TTC549 (cell line): ENCODE measurements around the gene GSTA4.
"Not testable (repeated sequence)": the region's sequence is repeated elsewhere in the genome, so short reads cannot be mapped to it uniquely, and the experiment has no call there.

ENCODE experiments used
- FAIRE-seq: peaks from 2 replicates; lab custom pipeline; 2012; peaks lifted over from hg19 to GRCh38; lab: Jason Lieb, UNC

The GSTA4 gene

DNA sequence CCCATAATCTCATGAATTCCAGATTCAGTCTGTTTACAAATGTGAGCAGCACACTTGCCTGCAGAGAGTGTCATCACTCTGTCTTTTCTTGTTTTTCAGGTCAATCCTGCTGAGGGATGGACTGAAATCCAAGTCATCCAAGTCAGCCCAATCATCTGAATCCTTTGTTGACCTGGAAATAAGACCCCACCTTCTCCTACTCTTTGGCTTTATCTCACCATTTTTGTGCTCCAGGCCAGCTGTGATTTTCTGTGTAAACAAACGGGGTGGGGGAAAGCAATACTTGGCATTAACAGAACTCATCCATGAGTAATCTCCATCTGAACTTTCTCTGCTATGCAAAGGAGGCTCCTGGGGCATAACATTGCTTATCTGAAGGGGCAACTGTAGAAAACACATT, 16.9 kb upstream of the GSTA4 start:
- no peak for FAIRE-seq

DNA sequence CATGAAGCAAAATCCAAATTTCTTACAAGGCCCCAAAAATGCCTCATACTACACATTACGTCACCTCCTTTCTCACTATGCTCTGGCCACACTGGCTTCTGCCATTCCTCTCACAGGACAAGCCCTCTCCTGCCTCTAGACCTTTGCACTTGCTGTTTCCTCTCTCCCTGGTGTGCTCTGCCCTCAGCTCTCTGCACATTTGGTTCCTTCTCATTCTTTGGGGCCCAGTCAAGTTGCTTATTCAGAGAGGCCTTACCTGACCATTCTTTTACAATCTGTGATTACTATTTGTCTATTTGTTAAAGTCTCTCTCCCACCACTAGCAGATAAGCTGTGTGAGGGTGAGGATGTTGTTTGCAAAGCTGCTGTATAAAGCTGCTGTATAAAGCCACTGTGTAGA, 15.4 kb upstream of the GSTA4 start:
- FAIRE-seq = no peak

DNA sequence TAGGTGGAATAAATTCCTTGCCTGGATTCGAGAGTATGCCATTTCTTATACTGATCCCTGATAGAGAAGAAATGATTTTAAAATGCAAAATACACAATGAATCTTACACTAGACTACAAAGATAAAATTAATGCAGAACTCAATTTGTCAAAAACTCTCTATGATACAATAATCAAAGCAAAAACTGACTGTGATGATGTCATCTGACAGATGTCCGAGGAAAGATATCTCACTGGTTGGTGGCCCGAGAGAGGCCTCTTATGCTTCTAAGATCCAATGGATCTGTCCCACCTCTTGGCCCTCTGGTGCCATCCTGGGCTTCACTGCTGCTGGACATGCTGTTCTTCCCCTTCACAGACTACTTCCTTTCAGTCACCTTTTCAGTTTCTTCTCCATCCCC, 14.4 kb upstream of the GSTA4 start:
- FAIRE-seq = no peak

DNA sequence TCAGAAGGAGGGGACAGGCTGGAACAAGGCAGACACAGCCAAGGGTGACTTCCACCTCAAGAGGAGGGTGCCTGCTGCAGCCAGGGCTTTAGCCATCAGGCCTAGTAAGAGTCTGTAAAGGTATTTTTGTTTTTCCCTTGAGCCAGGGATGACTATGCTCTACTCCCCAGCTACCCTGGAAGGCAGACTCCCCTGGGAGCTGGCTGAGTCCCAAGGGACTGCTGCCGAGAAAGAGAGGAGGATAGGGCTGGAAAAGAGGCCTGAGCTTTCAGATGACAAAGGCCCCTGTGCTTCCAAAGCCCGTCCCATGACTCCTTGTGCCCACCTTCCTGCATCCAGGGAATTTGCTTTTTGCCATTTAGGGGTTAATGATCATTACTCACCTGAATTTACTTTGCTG, 14.0 kb upstream of the GSTA4 start:
- no peak for FAIRE-seq

DNA sequence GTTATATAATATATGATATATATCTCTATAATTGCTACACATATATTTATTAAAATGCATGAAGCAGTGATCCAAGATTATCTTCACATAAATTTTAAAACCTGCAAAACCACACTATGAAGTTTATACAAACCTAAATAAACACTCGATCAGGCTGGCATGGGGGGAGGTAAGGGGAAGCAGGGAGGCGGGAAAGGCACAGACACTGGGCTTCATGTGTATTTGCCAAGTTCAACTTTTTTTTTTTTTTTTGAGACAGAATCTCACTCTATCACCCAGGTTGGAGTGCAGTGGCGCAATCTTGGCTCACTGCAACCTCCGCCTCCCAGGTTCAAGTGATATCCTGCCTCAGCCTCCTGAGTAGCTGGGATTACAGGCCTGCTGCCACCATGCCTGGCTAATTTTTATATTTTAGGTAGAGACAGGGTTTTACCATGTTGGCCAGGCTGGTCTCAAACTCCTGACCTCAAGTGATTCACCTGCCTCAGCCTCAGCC, 13.2 kb upstream of the GSTA4 start:
- FAIRE-seq = not testable (repeated sequence)

DNA sequence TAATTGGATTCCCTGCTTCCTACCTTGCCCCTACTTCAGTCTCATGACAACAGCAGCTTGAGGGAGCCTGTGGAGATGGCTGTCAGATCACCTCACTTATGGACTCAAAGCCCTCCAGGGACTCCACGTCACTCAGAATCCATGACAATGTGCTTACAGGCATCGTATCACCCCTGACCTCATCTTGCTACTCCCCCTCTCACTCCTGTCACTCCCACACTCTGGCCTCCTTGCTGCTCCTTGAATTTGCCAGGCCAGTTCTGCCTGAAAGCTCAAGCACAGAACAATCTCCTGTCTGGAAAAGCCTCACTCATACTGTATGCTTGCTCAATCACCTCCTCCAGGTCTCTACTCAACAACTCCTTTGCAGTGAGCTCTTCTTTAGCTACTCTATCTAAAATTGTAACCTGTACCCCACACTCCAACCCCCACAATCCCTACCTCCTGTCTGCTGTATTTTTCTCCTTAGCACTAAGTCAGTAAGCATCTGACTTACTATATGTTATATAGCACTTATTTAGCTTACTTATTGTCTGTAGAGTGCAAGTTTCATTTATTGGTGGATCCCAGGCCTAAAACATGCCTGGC, 10.7 kb upstream of the GSTA4 start:
- no peak for FAIRE-seq

DNA sequence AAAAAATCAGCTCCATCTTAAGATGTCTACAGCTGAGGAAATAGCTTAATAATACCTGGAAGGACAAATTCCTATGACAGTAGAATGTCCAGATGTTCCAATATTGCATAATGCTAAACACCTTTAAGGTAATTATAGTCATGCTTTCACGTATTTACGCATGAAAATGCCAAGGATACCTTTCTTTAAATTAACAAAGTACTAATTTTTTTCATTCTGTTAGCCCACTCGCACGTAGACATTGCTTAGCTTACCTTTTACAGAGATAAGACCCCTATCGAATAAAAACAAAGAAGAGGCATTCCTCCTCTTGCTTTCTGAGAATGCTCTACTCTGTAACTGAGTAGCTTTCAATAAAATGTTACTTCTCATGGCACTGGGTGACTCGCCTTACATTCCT, 4.4 kb upstream of the GSTA4 start:
- FAIRE-seq = no peak

DNA sequence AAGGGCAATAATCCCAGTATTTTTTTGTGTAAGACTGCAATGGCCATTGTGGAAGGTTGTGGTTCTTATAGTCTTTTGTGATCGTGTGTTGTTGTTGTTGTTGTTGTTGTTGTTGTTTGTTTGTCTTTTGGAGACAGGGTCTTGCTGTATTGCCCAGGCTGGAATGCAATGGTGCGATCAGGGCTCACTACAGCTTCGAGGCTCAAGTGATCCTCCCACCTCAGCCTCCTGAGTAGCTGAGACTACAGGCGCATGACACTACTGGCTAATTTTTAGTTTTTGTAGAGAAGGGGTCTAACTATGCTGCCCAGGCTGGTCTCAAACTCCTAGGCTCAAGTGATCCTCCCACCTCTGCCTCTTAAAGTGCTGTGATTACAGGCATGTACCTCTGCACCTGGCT, 3.5 kb upstream of the GSTA4 start:
- no peak for FAIRE-seq

DNA sequence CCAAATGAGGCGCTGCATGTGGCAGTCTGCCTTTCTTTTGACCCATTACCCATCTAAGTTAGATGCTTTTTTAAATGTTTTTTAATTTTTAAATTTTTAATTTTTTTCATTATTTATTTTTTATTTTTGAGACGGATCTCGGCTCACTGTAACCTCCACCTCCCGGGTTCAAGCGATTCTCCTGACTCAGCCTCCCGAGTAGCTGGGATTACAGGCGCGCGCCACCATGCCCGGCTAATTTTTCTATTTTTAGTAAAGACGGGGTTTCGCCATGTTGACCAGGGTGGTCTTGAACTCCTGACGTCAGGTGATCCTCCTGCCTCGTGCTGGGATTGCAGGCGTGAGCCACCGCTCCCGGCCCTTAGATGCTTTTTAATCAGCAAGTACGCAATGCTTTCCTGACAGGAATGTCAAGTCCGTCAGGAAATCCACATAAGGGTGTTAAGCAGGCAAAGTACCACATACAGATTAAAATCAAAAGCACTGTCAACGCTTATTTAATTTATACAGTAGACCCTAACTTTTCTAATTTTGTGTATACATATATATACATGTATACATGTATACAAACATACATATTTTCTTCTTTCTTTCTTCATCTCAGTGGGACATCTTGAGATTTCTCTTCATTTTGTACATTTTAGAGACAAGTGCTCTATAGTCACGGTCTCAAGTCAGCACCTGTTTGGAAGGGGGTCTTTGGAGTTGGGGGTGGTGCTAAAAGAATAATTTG, 995 bp upstream of the GSTA4 start:
- no peak for FAIRE-seq

DNA sequence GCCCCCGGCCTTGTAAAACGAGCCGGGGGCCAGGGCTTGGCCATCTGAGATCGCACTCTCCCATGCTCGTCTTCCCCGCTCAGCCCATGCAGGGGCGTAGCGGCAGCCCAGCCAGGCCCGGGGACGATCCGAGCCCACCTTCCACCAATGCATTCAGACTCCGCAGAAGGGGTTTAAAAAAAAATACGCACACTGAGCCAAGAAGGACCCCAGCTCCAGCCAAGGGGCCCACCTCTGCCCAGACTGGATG, 320 bp downstream of the GSTA4 start:
- no peak for FAIRE-seq

DNA sequence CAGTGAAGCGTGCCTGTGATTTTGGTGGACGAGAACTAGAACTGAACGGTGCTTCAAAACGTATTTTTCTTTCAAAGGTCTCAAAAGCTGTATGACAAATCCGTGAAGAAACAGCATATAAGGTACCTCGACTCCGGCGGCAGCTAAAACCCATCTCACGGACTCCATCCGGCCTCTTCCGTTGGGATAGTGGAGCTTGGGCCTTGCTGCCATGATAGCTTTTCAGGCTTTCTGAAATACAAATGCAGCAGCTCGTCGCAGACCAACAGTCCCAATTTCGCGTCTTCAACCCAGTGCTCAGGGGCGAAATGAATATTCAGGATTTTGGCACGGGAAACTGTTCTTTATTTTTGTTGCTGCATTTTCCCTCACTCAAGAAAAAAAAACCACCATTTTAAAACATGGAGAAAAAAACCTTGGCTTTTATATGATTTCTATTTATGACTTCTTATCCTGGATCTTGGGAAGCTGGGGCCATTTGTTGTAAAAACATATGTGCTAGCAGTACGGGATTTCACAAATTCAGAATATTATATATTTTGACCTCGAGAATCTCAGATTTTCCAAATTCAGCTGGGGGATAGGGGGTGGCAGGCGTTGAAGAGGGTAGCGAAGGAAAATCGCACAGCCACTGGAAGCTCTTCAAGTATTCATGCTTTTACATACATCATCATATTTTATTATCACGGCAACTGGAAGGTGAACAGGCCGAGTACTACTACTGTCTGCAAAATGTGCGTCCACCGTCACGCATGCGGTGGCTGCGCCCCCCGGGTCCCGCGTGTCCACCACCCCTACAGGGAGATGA, 849 bp downstream of the GSTA4 start:
- no peak for FAIRE-seq

DNA sequence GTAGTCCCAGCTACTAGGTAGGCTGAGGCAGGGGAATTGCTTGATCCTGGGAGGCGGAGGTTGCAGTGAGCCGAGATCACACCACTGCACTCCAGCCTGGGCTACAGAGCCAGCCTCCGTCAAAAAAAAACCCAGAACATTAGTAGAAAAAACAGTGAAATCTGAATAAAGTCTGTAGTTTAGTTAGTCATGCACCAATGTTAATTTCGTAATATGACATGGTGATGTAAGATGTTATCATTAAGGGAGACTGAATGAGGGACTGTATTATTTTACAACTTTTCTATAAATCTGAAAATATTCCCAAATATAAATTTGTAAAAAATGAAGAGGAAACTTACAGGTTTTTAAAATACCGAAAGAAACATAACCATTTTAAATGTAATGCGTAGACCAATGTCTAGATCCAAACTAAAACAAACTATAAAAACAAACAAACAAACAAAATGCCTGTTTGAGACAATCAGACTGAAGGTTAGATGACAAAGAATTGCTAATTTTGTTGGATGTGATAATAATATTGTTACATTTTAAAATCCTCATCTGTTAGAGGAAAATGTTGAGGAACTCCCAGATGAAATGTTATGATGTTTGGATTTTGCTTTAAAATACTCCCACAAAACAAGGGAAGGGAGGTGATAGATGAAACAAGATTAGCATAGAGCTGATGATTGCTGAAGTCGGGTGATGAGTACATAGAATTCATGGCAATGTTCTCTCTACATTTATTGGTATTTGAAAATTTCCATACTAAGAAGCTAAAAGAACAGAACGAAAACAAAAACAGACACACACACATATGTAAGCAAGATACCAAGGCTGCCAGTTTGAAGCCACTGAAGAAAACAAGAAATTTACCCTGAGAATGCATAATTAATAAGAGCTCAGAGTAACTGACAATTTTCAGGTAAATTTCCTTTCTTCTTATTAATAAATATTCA, 1.8 kb downstream of the GSTA4 start:
- no peak for FAIRE-seq

DNA sequence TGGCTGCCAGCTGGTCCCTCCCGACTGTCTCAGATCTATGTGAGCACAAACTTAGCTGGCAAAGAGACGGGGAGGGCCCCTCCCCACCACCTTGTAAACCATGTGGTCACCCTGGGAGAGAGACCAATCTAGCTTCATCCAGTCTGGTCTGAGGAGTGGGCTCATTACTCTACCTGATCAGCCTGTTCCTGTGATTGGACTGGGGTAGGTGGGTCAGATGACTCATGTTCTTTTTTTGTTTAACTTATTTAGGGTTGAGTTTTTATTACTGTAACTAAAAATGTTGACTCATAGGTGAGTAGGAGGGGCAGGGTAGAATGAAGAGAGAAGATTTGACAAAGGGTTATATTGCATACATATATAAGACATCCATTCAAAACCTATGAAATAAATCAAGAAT, 4.7 kb downstream of the GSTA4 start:
- FAIRE-seq = no peak

DNA sequence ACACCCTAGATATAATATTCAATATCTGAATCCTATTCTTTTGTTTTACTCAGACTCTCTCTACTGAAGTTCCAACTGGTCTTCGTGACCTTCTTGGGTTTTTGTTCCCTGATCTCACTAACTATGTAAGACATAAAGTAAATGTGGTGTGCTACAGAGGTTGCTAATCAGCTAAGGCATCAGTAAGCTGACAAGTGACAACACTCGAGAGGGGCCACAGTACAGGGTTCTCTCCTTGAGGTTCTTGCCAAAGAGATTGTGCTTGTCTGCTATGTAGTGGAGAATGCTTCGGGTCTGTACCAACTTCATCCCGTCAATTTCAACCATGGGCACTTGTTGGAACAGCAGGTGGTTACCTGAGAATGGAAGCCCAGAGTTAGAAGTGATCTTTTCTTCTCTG, 9.9 kb downstream of the GSTA4 start:
- no peak for FAIRE-seq

DNA sequence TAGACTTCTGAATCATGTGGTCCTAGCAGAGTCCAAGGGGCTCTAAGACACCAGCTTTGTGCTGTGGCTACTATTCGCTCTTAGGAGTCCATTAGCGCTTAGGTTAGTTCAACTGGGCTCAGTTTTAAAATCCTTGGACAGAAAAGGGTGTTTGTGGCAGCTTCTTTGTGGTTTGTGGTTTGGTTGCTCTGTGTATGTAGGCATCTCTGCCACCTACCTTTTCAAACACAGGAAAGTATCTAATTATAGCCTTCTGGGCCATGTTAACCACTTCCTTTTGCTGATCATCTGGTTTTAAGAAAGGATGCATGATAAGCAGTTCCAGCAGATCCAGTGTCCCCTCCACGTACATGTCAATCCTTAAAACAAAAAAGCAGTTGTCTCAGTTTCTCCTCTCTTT, 10.8 kb downstream of the GSTA4 start:
- no peak for FAIRE-seq

DNA sequence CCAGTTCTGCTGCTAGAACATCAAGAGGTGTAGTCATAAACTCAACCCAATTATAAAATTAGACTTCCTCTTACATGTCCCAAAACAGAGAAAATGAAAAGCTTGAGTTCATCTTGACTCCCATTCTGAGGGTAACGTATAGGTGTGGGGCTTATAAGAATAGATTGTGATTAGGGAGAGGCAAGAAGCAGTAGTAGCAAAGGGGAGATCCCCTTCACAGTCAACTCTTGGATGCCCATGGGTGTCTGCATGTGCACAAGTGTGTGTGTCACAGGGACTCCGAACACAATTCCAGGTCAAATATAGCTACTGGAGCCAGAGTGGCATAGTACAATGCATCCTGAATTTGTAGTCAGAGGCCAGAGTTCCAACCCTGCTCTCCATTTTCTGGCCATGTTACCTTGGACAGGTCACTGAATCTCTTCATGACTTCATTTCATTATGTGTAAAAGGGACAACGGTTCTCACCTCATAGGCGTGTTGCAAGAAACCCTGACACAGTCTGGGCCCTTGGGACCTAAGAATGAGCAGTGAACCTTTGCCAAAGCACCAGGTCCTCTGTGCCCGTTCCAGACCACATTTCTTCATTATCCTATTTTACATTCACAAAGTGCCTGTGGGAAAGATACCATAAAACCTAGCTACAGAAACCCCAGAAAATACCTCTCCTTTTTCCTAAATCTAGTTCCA, 11.8 kb downstream of the GSTA4 start:
- no peak for FAIRE-seq

DNA sequence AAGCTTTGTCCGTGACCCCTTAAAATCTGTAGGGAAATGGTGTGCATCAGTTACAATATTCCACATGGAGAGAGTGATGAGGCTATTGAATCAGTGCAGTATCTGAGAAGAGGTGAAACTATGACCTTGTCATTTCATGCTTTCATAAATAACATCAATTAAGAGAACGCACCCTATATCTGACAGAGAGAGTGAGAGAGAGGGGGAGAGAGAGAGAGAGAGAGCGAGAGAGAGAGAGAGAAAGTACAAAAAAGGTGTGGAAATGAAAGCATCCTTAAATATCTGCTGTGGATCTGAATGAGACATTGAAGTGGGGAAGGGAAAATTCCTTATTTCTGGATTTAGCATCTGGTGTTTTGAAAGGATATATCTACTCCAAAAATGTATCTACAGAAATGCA, 12.4 kb downstream of the GSTA4 start:
- no peak for FAIRE-seq

DNA sequence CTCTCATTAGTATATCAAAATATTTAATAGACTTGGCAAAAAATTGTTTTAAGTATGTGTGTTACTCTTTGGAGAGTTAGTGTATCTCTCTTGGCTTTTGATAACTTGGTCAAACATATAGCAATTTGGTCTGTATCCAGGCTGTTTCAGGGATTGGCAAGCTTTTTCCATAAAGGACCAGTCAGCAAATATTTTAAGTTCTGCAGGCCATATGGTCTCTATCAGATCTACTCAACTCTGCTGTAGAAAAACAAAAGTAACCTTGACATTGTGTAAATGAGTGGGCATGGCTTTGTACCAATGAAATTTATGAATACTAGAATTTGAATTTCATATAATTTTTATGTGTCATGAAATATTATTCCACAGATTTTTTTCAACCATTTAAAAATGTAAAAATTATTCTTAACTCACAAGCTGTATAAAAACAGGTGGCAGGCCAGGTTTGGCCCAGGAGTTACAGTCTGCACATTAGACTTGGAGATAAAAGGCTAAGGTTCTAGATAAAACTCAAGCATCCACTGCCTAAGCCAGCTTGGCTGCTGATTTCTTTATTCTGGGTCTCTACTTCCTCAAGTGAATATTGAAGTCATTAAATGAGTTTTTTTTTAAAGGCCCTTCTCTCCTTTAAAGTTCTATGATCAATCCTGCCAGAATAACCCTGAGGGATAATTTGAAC, 13.7 kb downstream of the GSTA4 start:
- no peak for FAIRE-seq

DNA sequence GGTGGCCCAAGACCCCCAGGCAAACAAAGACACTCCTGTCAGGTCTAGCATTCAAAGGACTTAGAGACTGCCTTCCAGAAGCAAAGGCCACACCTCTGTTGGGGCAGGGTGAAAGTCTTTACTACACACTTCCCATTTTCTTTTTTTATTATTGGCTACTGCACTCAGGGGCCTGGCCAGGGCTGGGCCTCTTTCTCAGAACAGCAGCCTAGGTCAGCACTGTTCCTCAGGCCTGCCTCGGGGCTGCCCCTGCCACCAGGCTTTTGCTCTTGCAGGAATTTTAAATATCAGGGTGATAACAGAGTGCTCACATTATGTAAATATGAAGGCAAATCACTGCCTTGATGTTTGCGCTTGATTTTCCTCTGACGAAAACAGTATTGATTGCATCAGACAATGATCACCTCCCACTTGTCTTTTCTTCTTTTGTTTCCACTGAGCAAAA, 18.5 kb downstream of the GSTA4 start:
- FAIRE-seq = no peak

DNA sequence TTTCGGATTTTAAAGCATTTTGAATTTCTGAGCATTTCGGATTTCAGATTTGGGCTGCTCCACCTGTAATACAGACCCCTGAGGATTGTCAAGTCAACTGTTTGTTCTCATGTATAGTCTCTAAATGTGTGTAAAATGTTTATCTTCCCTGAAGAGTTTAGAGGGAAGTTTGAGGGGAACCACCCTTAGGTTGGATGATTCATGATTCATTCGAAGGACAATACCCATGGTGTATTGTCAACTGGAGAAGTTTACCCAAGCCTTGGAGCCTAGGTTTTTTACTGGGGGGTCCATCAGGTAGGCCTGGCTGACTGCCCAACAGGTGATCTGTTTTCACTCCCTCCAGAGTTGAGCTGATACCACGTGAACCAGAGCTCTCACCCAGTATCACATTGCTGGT, 18.9 kb downstream of the GSTA4 start:
- FAIRE-seq = no peak

DNA sequence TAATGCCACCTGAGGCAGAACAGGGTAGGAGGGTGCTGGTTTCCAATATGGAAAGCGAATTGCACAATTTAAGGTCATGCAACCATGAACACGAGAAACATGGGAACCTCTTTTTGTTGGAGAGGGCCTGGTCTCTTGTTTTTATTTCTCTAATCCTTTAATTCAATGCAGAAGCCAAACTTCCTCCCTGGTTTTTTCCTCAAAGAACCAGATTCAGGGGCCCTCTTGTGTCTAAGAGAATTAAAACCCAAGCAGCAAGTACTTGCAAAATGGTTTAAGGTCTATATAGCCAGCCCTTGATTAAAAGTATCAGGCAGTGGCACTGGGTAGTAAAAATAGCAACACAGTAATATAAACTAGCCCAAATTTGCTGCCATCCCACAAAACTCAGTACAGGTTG, 19.5 kb downstream of the GSTA4 start:
- FAIRE-seq = no peak
